Stimulated activated CD4-positive, alpha-beta T cell treated with anti-CD3 and anti-CD28 coated beads, Interleukin-4, amount 100 ng/mL, for 1 hour (primary cell): ENCODE measurements around the gene PAX8.

Source experiments
- DNase-seq: peaks from one replicate; pipeline ENCODE4 v3.0.0-alpha.2; 2020

PAX8 gene

DNA sequence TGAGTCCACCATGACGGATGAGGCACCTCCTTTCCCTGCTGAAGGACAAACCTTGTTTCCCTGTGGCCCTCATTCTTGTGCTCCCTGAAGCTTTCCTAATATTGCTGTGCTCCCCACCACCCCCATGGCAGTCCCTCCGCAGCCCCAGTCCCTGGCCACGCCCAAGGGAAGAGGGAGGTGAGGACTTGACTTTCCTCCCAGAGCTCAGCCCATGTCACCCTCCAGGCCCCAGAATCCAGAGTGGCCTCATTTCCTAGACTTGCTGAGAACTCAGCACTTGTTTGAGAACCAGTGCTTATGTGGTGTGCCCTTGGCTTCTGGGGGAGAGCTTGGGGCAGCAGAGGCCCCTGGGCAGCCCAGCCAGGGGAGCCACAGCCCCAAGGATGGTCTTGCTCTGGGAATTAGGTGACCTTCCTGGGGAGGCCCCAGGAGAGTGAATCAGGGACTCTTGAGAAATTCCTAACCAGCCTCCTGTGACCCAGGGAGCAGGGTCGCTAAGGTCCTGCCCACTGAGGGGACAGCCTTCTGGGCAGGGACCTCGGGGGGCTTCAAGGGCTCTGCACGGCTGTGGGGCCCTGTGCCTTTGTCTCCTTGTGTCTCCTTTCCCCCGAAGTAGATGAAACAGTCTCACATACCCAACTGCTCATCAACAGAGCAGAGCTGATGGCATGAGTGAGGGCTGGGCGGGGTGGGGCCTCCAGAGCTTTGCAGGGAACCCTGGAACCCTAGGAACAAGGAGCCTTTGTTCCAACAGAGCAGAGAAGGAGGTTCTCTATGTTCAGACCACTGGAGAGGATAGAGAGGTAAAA lies 77.0 kb downstream of the PAX8 start:
- no peak for DNase-seq

GRCh38 chr2:113200736-113201490 lies 77.8 kb downstream of the PAX8 start:
- DNase-seq = no peak

- DNase-seq = no peak
These were observed 78.5 kb downstream of the PAX8 start for GRCh38 chr2:113200236-113200635.

- peak; percentile 87 for DNase-seq
These were observed 79.7 kb downstream of the PAX8 start for GRCh38 chr2:113198790-113199612.

- DNase-seq = no peak
These were observed 80.5 kb downstream of the PAX8 start for GRCh38 chr2:113198048-113198789.

DNA sequence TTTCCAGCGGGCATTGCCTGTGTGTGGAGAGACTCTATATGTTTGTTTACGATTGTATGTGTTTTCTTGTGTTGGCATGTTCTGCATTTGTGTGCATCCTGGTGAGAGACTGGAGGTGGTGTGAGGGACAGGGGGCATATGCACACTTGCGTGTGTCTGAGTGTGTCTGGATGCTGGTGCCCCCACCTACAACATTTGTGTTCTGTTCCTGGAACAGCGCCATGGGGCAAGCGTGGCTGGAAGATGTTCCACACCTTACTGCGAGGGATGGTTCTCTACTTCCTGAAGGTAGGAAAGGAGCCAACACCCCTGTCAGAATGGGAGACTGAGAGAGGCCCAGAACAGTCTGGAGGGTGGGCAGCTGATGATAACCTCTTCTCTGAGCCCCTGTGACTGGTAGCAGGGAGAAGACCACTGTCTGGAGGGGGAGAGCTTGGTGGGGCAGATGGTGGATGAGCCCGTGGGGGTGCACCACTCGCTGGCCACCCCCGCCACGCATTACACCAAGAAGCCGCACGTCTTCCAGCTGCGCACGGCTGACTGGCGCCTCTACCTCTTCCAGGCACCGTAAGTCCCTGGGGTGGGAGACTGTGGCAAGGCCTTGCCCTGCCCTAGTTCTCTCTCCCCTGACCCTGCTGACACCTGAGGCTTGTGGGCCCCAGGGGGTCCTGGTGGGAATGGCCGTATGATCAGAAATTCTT lies 81.2 kb downstream of the PAX8 start:
- DNase-seq = no peak

GRCh38 chr2:113196839-113197238 lies 81.9 kb downstream of the PAX8 start:
- no peak for DNase-seq

DNA sequence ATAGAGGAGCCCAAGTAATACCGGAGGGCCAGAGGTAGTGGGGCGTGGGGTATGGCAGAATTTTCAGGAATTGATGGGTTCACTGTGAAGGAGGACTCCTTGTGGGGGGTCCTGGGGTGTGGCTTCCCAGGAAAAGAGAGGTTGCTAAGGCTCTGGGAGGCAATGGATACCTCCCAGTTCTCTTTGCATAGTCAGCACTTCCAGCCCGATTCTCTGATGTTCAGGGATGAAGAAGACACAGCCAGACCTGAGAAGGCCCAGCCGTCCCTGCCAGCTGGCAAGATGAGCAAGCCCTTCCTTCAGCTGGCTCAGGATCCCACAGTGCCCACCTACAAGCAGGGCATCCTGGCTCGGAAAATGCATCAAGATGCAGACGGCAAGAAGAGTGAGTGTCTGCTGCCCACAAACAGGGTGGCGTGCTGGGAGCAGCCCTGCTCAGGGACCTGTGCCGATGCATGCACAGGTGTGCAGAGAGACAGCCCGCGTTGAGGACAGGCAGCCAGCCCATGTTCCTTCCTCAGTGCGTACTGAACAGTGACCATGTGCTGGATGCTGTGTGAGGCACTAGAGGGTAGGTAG lies 82.7 kb downstream of the PAX8 start:
- no peak for DNase-seq

GRCh38 chr2:113192459-113193100 lies 86.1 kb downstream of the PAX8 start:
- no peak for DNase-seq

GRCh38 chr2:113190871-113191270 lies 87.8 kb downstream of the PAX8 start:
- DNase-seq = no peak

DNA sequence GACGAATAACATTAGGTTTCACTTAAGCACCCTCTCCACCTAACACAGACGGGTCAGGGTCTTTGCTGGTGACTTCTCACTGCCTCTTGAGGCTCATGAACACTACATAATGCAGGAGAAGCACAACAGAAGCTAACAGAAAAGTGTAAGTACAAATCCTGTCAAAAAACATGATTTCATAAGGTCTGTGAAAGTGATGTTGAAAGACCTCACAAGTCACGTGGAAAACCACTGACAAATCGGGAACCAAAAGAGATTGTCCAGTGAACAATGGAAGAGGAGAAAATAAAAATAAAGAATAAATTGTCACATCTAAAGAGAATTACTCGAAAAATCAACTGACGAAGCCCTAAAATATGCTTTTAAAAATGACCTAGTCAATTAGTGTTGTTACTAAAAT lies 91.0 kb downstream of the PAX8 start:
- DNase-seq = no peak

DNA sequence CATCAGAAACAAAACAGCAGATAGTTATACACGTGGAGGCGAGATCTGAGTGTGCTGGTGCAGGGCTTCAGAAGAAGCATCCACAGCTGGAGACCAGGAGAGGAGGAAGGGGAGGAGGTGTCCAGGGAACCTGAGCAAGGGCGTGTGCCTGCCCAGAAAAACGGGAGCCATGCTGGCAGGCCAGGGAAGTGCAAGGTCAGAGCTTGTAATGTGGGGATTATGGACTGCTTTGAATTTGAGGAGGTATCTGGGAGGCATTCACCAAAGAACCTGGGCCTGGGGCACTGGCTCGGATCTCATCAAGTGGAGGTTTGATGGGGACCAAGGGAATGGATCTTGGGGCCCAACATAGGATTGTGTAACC lies 92.3 kb downstream of the PAX8 start:
- no peak for DNase-seq

DNA sequence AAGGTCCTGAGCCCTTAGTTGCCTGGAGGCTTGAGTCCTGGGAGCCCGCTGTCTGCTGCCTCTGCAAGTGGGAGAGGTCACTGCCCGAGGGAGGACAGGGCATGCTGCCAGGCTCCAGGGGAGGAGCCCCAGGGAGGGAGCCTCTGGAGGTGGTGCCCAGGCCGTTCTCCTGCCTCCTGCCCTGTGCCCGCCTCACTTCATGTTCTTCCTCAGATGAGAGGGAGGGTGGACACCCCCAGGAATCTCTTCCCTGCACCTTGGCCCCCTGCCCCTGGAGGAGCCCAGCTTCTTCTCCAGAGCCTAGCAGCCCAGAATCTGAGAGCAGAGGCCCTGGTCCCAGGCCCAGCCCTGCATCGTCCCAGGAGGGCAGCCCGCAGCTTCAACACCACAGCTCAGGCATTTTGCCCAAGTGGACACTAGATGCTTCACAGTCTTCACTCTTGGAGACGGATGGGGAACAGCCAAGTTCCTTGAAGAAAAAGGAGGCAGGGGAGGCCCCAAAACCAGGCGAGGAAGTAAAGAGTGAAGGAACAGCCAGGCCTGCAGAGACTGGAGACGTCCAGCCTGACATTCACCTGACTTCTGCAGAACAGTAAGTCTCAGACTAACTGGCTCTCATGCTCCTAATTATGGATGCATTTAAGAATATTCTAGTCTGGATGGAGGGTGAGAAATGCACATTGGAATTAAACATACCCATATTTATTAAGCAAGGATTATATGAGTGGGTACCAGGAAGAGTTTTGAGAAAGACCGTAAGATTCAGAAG lies 92.9 kb downstream of the PAX8 start:
- DNase-seq = no peak

DNA sequence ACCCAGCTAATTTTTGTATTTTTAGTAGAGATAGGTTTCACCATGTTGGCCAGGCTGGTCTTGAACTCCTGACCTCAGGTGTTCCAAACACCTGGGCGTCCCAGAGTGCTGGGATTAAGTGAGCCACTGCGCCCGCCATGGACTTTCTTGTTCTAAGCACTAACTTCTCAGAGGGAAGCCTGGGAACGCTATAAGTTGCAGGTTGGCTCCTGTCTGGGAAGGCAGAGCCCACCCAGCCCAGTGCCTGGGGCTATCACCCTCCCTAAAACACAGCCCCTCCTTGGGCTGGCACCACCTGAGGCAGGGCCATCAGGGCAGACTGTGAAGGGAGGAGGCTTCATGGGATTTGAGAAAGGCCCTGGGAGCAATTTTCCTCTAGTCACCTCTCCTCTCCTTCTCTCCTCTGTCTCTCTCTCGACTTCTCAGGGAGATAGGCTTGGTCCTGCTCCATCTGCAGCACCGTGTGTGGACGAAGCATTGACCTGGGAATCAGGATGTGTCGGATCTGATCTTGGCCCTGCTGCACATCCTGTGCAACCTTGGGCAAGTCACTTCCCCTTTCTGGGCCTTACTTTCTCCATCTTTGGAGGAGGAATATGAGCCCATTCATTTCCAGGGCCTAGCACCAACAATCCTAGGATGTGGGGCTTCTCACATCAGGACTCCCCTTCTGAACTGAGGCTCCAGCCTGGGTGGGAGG lies 94.0 kb downstream of the PAX8 start:
- DNase-seq = no peak

GRCh38 chr2:113183703-113184102 lies 95.0 kb downstream of the PAX8 start:
- no peak for DNase-seq

GRCh38 chr2:113183264-113183663 lies 95.5 kb downstream of the PAX8 start:
- DNase-seq = no peak

DNA sequence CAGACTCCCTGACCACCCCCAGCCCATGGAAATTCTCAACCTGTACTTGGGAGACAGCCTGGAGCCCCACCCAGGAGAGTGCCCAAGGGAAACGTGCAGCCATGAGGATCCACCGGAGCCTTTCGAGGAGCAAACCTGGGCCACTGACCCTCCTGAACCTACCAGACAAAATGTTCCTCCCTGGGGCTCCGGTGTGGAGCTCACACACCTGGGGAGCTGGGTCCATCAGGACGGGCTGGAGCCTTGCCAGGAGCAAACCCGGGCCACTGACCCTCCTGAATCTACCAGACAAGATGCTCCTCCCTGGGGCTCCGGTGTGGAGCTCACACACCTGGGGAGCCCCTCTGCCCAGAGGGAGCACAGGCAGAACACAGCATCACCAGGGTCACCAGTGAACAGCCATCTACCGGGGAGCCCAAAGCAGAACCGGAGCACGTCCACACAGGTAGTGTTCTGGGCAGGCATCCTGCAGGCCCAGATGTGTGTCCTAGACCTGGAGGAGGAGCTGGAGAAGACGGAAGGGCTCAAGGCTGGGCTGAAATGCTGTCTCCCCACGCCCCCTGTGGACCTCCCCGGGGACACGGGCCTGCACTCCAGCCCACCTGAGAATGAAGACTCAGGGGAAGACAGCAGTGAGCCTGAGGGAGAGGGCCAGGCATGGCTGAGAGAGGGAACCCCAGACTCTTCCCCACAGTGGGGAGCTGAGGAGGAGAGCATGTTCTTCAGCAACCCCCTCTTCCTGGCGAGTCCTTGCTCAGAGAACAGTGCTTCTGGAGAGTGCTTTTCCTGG lies 96.1 kb downstream of the PAX8 start:
- no peak for DNase-seq

GRCh38 chr2:113181258-113182051 lies 97.3 kb downstream of the PAX8 start:
- no peak for DNase-seq
